Islet of Langerhans (tissue), 1 donor: ENCODE results near the gene DLL1.

Experiments
- FAIRE-seq: peaks from one replicate; lab custom pipeline; 2011; peaks lifted over from hg19 to GRCh38; lab: Jason Lieb, UNC

DLL1 gene

GRCh38 chr6:170249817-170250216, 41.1 kb downstream of the DLL1 start:
- FAIRE-seq: no peak

GRCh38 chr6:170248861-170249600, 41.8 kb downstream of the DLL1 start:
- FAIRE-seq: no peak

- no peak for FAIRE-seq
Measured at GRCh38 chr6:170248111-170248805, 42.6 kb downstream of the DLL1 start.

GRCh38 chr6:170247178-170247701, 43.6 kb downstream of the DLL1 start:
- FAIRE-seq: no peak

- no peak for FAIRE-seq
Measured at GRCh38 chr6:170245475-170245992, 45.3 kb downstream of the DLL1 start.

GRCh38 chr6:170244721-170245474, 46.0 kb downstream of the DLL1 start:
- no peak for FAIRE-seq

- no peak for FAIRE-seq
Measured at GRCh38 chr6:170243791-170244291, 47.0 kb downstream of the DLL1 start.

- FAIRE-seq: no peak
Measured at GRCh38 chr6:170243386-170243785, 47.5 kb downstream of the DLL1 start.

- FAIRE-seq: no peak
Measured at GRCh38 chr6:170238741-170239565, 51.9 kb downstream of the DLL1 start.

- no peak for FAIRE-seq
Measured at GRCh38 chr6:170237999-170238740, 52.7 kb downstream of the DLL1 start.

- no peak for FAIRE-seq
Measured at GRCh38 chr6:170236131-170236836, 54.6 kb downstream of the DLL1 start.

- no peak for FAIRE-seq
Measured at GRCh38 chr6:170235391-170236125, 55.3 kb downstream of the DLL1 start.

GRCh38 chr6:170234419-170234818, 56.5 kb downstream of the DLL1 start:
- no peak for FAIRE-seq

- no peak for FAIRE-seq
Measured at GRCh38 chr6:170233286-170234205, 57.3 kb downstream of the DLL1 start.
